ENCODE data around the gene CRYZL1.
"Not testable (repeated sequence)": the region's sequence is repeated elsewhere in the genome, so short reads cannot be mapped to it uniquely, and the experiment has no call there.

Gene CRYZL1

DNA sequence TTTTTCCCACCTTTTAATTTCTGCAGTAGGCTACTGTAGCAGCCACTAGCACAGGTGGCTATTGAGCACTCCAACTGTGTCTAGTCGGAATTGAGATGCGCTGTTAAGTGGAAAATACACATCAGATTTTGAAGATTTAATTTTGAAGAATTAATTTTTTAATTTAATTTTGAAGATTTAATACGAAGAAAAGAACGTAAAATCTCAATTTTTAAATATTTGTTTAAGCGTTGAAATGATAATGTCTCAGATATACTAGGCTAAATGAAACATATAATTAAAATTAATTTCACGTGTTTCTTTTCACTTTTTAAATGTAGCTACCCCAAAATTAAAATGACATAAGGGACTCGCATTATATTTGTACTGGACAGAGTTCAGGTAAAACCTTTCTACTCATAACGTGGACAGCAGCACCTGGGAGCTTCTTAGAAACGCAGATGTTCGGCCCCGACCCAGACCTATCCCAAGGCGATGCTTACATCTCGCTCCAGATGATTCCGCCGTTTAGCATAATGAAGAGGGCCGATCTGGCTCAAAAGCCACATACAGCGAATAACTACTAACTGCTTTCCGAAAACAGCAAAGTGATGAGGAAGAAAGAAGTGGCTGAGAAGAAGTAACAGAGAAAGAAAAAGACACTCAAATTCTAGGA lies 717 bp downstream of the CRYZL1 start:
- Histone ChIP-seq H3K36me3 (replicated peaks) (no peaks in the 10 kb centered on the region), H3K9me3 (no peaks in the 10 kb centered on the region), H3K4me3 (peak overlapping the region; percentile 82), H3K27me3 (ENCODE audit: low read depth) (no peaks in the 10 kb centered on the region), H3K4me1 (peaks cover 15% of the 10 kb centered on the region)
- peak in 1 of 2 experiments; percentile 40 for DNase-seq (ENCODE audit: low spot score in 2 of 2)
- in situ Hi-C loops (cut with MboI; ENCODE audit: low sequenced_read_pairs), result no loop called here

DNA sequence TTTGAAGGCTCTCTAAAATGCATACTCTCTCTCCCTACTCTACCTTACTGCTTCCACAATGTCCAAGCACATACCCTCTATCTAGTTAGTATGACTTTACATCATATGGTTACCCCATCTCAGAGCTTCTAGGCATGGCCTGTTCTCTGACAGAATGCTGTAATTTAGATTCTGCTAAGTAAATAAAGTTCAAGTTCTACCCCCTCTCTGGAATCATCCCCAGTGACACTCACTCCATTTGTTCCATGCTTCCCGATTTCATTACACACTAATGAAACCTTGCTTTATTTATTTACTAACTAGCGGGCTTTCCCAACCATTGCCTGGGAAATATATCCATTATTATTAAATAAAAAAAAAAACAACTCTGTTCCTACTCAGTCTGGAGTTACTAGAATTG lies 7.3 kb downstream of the CRYZL1 start:
- Histone ChIP-seq H3K27me3 (ENCODE audit: low read depth) (no peaks in the 10 kb centered on the region), H3K4me1 (no peaks in the 10 kb centered on the region), H3K9me3 (no peaks in the 10 kb centered on the region), H3K36me3 (replicated peaks) (peaks cover 10% of the 10 kb centered on the region), H3K4me3 (no peak overlapping the region)
- in situ Hi-C loops (cut with MboI; ENCODE audit: low sequenced_read_pairs), result no loop called here
- no peak for DNase-seq (ENCODE audit: low spot score in 2 of 2)

DNA sequence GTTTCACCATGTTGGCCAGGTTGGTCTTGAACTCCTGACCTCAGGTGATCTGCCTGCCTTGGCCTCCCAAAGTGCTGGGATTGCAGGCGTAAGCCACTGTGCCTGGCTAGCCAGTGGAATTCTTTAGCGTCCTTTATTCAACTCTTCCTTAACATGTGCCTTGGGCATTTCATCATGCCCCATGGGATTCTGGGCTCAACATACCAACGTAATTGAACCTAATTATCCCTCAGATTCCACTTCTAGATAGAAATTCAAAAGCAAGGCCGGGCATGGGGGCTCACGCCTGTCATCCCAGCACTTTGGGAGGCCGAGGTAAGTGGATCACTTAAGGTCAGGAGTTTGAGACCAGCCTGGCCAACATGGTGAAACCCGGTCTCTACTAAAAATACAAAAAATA lies 15.4 kb downstream of the CRYZL1 start:
- H3K9me3 ChIP-seq; in situ Hi-C loops (cut with MboI; ENCODE audit: low sequenced_read_pairs); H3K4me3 ChIP-seq; DNase-seq (ENCODE audit: low spot score in 2 of 2); H3K27me3 ChIP-seq (ENCODE audit: low read depth); H3K4me1 ChIP-seq: not testable (repeated sequence)
- peaks cover 29% of the 10 kb centered on the region for H3K36me3 ChIP-seq (replicated peaks)

DNA sequence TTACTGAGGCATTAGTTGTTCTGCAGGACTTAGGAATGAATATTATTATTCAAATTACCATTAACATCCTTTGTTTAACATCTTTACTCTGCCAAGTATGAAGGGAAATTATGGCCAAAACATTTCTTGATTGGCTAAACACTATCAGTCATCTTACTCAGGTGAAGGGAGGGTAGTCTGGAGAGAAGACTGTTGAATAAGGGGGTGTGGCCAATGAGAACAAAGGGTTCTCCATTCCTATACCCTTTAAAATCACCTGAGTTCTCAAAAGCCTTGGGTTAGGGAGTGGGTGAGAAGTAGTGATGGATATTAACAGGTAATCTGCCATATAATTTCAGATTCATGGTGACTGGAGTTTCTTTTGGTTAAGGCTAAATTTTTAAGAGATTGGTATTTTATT lies 19.3 kb downstream of the CRYZL1 start:
- in situ Hi-C loops (cut with MboI; ENCODE audit: low sequenced_read_pairs), result no loop called here
- H3K9me3 ChIP-seq, result no peaks in the 10 kb centered on the region
- no peaks in the 10 kb centered on the region for H3K27me3 ChIP-seq (ENCODE audit: low read depth)
- no peak for DNase-seq (ENCODE audit: low spot score in 2 of 2)
- no peak overlapping the region for H3K4me3 ChIP-seq
- peaks cover 32% of the 10 kb centered on the region for H3K36me3 ChIP-seq (replicated peaks)
- H3K4me1 ChIP-seq, result no peaks in the 10 kb centered on the region; the same call in none of the 2 replicates

DNA sequence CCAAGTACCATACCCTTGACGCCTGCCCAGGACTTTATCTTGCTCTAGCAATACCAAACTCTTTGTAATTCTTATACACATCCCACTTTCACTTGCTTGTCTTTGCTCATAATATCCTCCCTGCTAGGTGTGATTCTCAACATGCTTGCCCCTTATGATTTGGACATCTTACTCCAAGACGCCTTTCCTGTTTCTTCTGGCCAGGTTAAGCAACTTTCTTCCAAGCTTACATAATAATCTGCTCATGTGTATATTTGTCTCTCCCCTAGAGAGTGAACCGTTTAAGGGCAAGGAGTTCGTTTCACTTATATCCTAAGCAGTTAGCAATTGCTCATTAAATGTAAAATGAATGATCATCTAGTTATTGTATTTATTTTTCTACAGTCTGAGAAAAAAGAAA lies 21.8 kb downstream of the CRYZL1 start:
- in situ Hi-C loops (cut with MboI; ENCODE audit: low sequenced_read_pairs), result no loop called here
- Histone ChIP-seq H3K4me3 (no peak overlapping the region), H3K9me3 (no peaks in the 10 kb centered on the region), H3K36me3 (replicated peaks) (peaks cover 33% of the 10 kb centered on the region), H3K27me3 (ENCODE audit: low read depth) (no peaks in the 10 kb centered on the region), H3K4me1 (no peaks in the 10 kb centered on the region; the same call in none of the 2 replicates)
- no peak for DNase-seq (ENCODE audit: low spot score in 2 of 2)

DNA sequence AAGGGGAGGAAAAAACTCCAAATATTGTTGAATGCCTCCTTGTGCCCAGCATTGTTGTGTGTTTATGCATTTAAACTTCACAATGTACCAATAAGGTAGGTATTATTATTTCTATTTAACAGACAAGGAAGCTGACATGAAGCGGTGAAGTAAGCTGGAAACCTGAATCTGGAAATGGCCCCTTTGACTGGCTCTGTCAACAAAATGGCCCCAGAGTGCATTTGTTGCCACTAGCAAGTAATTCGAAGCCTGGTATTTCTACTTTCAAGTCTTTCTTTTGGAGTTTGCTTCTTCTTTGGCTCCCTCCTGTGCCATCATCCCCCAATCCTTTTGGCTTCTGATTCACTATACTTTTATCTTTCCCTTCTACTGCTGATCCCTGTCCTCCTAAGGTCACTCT lies 23.1 kb downstream of the CRYZL1 start:
- H3K4me1 ChIP-seq, result no peaks in the 10 kb centered on the region; the same call in none of the 2 replicates
- no peaks in the 10 kb centered on the region for H3K27me3 ChIP-seq (ENCODE audit: low read depth)
- peaks cover 30% of the 10 kb centered on the region for H3K36me3 ChIP-seq (replicated peaks)
- no peak for DNase-seq (ENCODE audit: low spot score in 2 of 2)
- H3K4me3 ChIP-seq, result no peak overlapping the region
- H3K9me3 ChIP-seq, result no peaks in the 10 kb centered on the region
- in situ Hi-C loops (cut with MboI; ENCODE audit: low sequenced_read_pairs), result no loop called here

DNA sequence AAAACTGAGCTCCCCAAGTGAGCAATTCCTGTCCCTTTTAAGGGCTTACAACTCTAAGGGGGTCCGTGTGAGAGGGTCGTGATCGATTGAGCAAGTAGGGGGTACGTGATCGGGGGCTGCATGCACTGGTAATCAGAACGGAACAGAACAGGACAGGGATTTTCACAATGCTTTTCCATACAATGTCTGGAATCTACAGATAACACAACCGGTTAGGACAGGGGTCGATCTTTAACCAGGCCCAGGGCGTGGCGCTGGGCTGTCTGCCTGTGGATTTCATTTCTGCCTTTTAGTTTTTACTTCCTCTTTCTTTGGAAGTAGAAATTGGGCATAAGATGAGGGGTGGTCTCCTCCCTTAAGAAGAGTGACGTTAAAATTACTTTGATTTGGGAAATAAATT lies 24.0 kb downstream of the CRYZL1 start:
- H3K36me3 ChIP-seq (replicated peaks), result peaks cover 30% of the 10 kb centered on the region
- H3K4me1 ChIP-seq; H3K4me3 ChIP-seq; H3K9me3 ChIP-seq; H3K27me3 ChIP-seq (ENCODE audit: low read depth); in situ Hi-C loops (cut with MboI; ENCODE audit: low sequenced_read_pairs); DNase-seq (ENCODE audit: low spot score in 2 of 2): not testable (repeated sequence)

DNA sequence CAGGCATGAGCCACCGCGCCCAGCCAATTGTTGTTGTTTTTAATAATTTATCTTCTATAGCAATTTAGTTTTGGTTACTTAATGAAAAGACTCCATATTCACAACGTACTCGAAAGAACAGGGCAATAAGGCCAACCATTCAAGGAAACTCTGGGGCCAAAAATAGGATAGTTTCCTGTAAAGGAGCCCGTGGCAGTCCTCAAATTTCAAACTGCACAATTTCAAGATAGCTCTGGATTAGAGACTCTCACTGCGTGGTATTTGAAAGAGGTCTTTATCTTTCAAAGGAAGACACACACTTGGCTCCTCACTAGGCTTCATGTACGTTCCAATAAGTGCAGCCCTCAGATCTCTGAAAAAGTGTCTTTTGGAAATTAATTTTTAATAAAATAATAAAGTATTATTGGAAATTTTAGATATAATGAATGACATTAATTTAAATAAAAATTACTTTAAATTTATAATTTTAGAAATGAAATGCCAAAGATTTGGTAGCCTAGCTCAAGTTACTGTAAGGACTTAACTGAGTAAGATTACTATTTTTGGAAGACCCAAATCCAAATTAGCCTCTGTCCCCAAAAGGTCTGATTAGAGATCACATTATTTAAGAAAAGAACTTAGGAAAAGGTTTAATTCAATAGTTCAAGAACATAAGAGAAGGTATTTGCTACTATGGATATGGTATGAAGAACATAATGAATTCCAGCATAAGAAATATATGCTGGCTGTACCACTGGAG lies 30.4 kb downstream of the CRYZL1 start:
- in situ Hi-C loops (cut with MboI; ENCODE audit: low sequenced_read_pairs), result no loop called here
- peaks cover 17% of the 10 kb centered on the region for H3K36me3 ChIP-seq (replicated peaks)
- H3K4me3 ChIP-seq, result no peak overlapping the region
- no peak for DNase-seq (ENCODE audit: low spot score in 2 of 2)
- H3K9me3 ChIP-seq, result no peaks in the 10 kb centered on the region
- H3K4me1 ChIP-seq, result no peaks in the 10 kb centered on the region
- no peaks in the 10 kb centered on the region for H3K27me3 ChIP-seq (ENCODE audit: low read depth)

DNA sequence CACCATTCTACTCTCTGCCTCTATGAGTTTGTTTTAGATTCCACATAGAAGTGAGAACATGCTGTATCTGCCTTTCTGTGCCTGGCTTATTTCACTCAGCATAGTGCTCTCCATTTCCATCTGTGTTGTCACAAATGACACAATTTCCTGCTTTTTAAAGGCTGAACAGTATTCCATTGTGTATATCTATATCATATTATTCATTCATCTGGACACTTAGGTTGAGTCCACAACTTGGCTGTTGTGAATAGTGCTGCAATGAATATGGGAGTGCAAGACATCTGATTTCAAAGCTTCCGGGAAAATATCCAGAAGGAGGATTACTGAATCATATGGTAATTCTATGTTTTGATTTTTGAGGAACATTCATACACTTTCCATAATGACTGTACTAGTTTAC lies 33.0 kb downstream of the CRYZL1 start:
- in situ Hi-C loops (cut with MboI; ENCODE audit: low sequenced_read_pairs), result no loop called here
- Histone ChIP-seq H3K4me3 (no peak overlapping the region), H3K4me1 (no peaks in the 10 kb centered on the region), H3K36me3 (replicated peaks) (peaks cover 14% of the 10 kb centered on the region), H3K9me3 (no peaks in the 10 kb centered on the region), H3K27me3 (ENCODE audit: low read depth) (no peaks in the 10 kb centered on the region)
- no peak for DNase-seq (ENCODE audit: low spot score in 2 of 2)

DNA sequence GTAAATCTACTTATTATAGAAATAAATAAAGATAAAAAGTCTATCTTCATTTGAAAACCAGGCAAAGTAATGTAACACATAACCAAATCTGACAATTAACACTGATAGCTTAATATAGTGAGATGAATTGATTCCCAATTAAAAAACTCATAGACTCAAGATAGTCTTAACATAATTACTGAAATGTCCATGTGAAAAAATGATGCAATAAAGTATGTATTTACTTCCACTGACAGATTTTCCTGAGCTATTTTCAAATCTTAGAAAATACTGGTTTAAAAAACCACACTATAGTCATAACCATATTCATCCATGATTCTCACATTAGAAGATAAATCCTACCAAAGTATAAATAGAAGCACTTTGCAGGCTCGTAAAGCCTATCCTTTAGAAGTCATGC lies 43.5 kb downstream of the CRYZL1 start:
- Histone ChIP-seq H3K4me3 (no peak overlapping the region), H3K4me1 (no peaks in the 10 kb centered on the region), H3K36me3 (replicated peaks) (peaks cover 47% of the 10 kb centered on the region), H3K9me3 (no peaks in the 10 kb centered on the region), H3K27me3 (ENCODE audit: low read depth) (no peaks in the 10 kb centered on the region)
- in situ Hi-C loops (cut with MboI; ENCODE audit: low sequenced_read_pairs), result loop anchor here (25.0 kb wide), 1 partner anchor 111 kb away; the partner anchor contains the start of genes DNAJC28 and TMEM50B
- no peak for DNase-seq (ENCODE audit: low spot score in 2 of 2)

DNA sequence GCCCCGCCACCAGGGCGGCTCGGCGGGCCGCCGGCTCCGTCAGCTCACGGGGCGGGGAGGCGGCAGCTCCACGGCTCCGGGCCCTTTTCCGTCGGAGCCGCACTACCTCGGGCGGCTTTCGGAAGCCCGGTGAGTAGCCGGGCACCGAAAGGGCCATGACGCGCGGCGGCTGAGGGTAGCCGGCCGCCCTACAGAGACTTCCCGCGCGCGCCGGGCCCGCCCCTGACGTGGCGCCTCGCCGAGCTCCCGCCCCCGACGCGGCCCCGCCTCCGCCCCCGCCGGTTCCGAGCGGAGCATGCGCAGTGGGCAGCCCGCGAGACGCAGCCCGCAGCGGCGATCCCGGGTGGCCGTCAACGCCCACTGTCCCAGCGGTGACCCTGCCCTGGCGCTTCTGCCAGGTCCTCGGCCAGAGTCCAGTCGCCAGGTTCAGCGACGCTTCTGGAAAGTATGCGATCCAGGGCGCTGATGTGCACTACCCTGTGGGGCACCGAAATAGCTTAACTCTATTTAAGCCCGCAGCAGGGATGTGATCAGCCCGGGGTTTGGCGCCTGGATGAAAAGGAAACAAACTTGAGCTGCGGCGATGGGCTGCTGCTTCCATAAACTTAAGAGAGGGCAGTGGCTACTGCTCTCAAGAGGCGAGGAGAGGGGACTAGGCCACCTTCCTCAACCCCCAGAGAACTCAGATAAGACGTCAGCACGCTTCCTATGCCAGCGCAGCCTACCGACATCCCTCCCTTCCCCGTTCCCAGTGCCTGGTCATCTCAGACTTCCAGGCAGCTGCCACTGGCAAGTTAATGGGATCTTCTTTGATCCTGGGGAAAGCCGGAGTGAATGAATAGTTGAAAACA lies 52.8 kb downstream of the CRYZL1 start, which contains the start of gene DONSON:
Gene DONSON, minus strand, starts transcription at position 200 of the 851 bp plus-strand sequence. Its CDS starts 43 bp downstream, at position 157.
- Histone ChIP-seq H3K4me1 (peaks cover 9% of the 10 kb centered on the region), H3K36me3 (replicated peaks) (peaks cover 15% of the 10 kb centered on the region), H3K9me3 (no peaks in the 10 kb centered on the region), H3K4me3 (peak within 1 kb of the TSS; percentile 70), H3K27me3 (ENCODE audit: low read depth) (no peaks in the 10 kb centered on the region)
- peak; percentile 77 to 91 for DNase-seq (ENCODE audit: low spot score in 2 of 2)
- in situ Hi-C loops (cut with MboI; ENCODE audit: low sequenced_read_pairs), result loop anchor here (25.0 kb wide), 1 partner anchor 101 kb away; the partner anchor contains the start of genes DNAJC28 and TMEM50B

DNA sequence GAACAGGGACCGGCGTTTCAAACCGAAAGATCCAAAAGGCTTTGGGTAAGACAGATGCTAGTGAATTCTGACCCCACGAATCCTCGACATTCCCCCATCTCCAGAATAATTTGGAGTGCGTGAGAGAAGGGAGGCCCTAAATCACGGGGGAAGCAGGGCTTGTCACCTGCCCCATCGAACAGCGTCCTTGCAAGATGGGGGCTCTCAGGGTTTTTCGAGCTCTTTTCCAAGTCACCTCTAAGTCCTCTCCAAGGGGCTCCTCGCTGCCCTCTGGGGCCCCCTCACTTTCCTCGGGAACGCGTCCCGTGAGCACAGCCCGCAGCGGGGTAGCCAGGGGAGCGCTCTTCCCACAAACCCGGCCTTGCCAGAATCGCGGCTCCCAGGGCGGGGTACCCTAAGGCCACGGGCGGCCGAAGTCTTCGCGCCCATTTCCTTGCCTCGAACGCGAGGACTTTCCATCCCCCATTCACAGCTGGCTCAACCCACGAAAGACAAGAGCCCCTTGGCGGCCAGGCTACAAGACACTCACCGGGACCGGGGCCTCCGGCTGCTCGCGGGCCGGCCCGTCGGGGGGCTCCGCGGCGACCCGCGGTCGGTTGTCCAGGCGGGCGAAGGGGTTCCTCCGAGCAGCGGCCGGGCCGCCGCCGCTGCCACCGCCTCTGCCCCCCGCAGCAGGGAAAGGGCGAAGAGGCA lies 53.6 kb downstream of the CRYZL1 start:
- Histone ChIP-seq H3K27me3 (ENCODE audit: low read depth) (no peaks in the 10 kb centered on the region), H3K4me1 (peaks cover 9% of the 10 kb centered on the region), H3K9me3 (no peaks in the 10 kb centered on the region), H3K4me3 (peak overlapping the region; percentile 70), H3K36me3 (replicated peaks) (peaks cover 19% of the 10 kb centered on the region)
- in situ Hi-C loops (cut with MboI; ENCODE audit: low sequenced_read_pairs), result loop anchor here (25.0 kb wide), 1 partner anchor 101 kb away; the partner anchor contains the start of genes DNAJC28 and TMEM50B
- DNase-seq (ENCODE audit: low spot score in 2 of 2), result peak in 1 of 2 experiments; percentile 59

DNA sequence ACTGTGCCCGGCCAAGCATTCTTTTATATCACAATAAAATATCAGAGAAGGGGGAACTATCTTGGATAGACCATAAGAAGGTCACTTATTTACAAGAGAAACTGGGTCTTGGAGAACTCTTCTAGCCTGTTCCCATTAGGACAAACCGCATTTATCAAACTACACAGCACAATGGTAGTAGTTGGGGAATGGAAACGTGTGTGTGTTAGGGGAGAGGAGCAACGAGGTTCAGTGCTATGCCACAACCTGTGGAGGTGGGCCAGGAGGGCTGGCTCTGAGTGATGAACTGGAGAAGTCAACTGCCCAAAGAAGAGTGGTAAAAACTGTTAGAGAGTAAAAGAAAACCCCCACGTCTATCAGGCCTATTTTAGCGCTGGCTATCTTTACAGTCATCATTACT lies 54.6 kb downstream of the CRYZL1 start:
- Histone ChIP-seq H3K4me3 (peak overlapping the region; percentile 70), H3K36me3 (replicated peaks) (peaks cover 28% of the 10 kb centered on the region), H3K4me1 (peaks cover 9% of the 10 kb centered on the region), H3K27me3 (ENCODE audit: low read depth) (no peaks in the 10 kb centered on the region), H3K9me3 (no peaks in the 10 kb centered on the region)
- no peak for DNase-seq (ENCODE audit: low spot score in 2 of 2)
- in situ Hi-C loops (cut with MboI; ENCODE audit: low sequenced_read_pairs), result loop anchor here (25.0 kb wide), 1 partner anchor 100 kb away; the partner anchor contains the start of genes DNAJC28 and TMEM50B

All from HAP-1 (cell line).